GM18508 (cell line): Measurements from ENCODE around the gene PDZD2.
"Not testable (repeated sequence)": the region's sequence is repeated elsewhere in the genome, so short reads cannot be mapped to it uniquely, and the experiment has no call there.

Source experiments
- ATAC-seq: cut with Tn5 transposase; IDR thresholded peaks from one replicate; pipeline ENCODE4 v1.9.1; 2021; ENCODE audit warnings: moderate number of reproducible peaks; ENCODE audit not compliant: insufficient read depth, unreplicated experiment

The PDZD2 gene

DNA sequence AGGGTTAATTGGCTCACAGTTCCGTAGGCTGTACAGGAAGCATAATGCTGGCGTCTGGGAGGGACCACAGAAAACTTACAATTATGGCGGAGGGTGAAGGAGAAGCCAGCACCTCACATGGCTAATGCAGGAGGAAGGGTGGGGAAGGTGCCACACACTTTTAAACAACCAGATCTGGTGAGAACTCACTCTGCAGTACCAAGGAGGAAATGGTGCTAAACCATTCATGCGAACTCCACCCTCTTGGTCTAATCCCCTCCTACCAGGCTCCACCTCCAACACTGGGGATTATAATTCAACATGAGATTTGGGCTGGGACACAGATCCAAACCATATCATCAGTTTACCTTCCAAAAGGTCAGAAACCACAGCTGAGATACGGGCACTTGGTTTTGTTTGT is 122.9 kb downstream of the PDZD2 start:
- ATAC-seq, result no peak

DNA sequence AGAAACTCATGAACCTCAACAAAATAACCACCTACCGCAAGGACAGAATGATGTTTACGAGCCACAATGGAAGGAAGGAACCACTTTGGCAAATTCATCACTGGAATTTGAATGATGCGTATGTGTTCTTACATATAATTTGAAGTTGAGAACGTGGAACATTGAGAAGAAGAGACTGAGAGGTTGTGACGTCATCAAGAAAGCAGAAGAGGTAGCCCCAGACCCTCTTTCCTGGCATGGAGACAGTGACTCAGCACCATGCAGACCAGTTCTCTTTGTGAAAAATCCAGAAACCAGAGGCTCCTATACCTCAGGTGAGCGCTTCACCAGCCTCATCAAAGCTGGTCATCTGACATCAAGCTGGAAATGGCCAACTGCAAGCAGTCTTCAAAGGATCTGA is 124.5 kb downstream of the PDZD2 start:
- ATAC-seq, result no peak

DNA sequence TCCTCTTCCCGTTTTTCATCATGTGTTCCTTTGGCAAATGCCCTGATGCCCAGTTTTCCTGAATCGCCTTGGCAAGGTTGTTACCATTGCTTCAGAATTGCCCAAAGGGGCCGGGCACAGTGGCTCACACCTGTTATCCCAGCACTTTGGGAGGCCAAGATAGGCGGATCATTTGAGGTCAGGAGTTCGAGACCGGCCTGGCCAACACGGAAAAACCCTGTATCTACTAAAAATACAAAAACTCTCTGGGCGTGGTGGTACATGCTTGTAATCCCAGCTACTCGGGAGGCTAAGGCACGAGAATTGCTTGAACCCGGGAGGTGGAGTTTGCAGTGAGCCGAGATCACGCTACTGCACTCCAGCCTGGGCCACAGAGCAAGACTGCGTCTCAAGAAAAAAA is 125.8 kb downstream of the PDZD2 start:
- ATAC-seq, result not testable (repeated sequence)

DNA sequence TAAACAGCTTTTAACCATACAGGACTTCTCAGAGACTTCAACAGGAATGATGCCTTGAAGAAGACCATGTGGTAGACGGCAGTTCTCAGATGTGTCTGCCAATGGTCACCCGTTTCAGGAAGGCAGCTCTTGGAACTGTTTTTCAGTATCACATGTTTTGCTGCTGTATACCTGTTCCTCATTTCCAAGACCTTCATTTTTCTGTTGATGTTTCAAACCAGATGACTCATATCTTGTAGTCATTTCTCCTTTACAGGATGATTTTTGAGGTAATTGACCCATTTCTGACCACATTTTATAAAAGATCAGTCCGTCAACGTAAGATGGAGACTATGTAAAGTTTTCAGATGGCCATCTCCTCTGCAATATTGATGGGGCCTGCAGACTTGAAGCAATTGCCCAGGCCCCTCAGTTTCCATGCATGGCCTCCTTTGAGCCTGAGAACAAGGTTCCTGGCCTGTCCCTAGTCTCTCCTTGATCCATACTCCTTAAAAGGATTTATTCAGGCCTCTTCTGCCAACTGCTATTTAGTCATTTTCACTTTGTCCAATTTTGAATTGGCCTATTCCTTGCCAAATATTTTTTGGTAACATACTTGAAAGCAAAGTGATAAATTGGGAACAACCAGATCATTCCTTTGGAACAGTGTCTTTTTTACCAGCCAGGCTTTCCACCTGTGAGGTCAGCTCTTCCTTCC is 128.6 kb downstream of the PDZD2 start:
- ATAC-seq, result no peak

DNA sequence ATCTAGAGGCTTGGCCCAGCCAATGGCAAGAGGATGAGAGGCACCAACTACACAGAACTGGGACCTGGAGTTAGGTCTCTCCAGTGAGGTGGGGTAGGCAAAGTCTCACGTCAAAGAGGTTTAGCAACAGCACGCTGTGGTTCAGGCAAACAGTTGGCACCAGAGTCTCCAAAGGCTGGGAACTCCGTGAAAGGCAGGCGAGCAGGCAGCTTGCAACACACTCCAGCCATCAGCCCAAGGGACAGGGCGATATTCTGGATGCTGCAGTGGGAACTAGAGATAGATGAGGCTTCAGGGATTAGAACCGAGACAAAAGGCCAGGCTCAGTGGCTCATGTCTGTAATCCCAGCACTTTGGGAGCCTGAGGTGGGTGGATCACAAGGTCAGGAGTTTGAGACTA is 129.1 kb downstream of the PDZD2 start:
- ATAC-seq, result no peak

DNA sequence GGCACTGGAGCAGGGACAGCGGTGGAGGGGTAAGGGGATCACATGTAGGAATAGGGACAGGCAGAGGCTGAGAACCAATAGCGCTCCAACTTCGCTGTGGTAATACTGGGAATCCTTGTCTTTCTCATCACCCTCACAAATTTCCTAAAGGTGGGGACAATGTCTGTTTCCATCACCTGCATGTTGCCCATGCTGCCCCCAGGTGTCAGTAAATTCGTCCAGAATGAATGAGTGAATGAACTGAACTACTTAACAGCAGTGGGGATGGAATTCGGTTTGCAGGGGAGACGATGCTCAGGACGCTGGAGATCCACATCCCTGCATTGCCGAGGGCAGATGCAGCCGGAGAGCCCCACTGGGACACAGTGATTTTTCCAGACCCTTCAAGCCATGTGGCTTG is 129.9 kb downstream of the PDZD2 start:
- ATAC-seq, result no peak

DNA sequence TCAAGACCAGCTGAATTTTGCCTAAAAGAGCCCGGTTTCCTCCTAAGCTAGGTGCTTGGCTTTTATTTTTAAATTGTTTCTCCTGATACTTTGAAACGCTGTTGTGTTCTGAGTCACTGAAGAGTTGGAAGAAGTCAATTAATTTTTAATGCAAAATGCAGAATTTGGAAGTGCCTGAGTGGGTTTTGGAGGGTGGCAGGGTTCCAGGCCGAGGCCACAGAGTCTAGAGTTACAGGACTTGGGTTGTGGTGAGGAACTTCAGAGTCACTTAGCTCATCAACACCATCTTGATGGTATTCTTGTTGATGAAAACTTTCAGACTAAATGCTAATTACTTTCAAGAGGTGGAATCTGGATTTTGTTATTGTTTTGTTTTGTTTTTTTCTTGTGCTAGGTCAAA is 130.6 kb downstream of the PDZD2 start:
- no peak for ATAC-seq

DNA sequence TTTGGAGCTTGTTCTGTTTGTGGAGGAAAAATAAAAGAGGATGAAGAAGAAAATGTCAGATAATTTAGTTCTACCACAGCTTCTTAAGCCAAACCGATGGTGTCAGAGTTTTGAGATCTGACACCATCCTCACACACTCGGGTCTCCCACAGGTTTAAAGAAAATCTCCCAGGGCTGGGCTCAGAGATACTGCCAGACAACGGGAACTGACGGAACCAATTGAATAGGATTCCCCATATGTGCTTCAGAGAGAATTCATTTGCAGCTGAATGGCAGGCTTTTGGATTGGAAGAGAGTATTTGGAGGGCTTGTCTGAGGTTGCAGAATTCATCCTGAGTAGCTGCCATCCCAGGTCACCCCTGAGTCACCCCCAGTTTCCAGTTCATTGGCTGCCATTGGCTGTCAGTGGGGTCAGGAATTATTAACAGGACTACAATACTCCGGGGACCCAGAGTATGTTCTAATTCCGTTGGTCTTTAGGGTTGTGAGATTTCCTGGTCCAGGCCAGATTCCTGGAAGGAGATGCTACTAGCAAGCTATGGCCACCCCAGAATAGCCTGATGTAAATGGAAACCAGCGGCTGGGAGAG is 131.3 kb downstream of the PDZD2 start:
- ATAC-seq, result no peak

DNA sequence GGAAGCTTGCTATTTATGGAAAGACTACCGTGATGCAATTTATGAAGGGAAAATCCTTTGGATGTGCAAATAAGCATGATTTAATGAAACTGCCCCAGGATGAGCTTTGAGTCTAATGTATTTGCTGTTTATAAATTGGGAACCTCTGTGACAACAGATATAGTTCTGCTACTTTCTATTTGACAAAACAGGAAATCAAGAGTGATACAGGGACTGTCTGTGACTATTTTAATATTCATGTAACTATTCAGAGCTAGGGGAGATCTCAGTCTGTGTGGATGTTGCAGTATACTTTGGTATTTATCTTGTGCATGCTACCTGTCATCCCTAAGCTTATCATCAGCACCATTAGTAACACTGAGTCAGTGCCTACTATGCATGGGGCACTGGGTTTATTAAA is 132.1 kb downstream of the PDZD2 start:
- ATAC-seq, result peak; percentile 86

DNA sequence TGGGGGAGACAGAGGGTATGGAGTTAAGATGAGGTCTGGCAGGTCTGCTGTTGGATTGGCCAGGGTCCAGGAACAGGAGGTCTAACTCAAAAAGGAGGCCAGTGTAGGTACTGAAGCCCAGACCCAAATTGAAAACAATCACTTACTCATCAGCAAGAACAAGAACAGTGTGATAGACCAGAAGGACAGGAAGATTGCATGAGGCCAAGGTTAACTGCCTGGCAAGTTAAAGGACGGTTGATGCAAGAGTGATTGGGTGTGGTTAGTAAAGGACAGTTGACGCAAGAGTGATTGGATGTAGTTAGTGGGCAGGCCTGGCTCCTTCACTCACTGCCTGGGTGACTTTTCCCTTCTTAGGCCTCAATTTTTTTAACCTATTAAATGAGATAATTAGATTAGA is 132.6 kb downstream of the PDZD2 start:
- peak; percentile 12 for ATAC-seq

DNA sequence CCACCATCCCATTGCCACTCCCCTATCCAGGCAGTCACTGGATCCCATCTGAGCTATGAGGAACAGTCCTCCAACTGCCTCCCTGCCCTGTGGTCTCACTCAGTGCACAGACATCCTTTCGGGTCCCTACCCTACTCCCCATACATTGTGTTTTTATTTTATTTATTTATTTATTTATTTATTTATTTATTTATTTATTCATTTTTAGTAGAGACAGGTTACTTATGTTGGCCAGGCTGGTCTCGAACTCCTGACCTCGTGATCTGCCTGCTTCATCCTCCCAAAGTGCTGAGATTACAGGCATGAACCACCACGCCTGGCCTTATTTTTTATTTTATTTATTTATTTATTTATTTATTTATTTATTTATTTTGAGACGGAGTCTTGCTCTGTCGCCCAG is 137.4 kb downstream of the PDZD2 start:
- not testable (repeated sequence) for ATAC-seq

DNA sequence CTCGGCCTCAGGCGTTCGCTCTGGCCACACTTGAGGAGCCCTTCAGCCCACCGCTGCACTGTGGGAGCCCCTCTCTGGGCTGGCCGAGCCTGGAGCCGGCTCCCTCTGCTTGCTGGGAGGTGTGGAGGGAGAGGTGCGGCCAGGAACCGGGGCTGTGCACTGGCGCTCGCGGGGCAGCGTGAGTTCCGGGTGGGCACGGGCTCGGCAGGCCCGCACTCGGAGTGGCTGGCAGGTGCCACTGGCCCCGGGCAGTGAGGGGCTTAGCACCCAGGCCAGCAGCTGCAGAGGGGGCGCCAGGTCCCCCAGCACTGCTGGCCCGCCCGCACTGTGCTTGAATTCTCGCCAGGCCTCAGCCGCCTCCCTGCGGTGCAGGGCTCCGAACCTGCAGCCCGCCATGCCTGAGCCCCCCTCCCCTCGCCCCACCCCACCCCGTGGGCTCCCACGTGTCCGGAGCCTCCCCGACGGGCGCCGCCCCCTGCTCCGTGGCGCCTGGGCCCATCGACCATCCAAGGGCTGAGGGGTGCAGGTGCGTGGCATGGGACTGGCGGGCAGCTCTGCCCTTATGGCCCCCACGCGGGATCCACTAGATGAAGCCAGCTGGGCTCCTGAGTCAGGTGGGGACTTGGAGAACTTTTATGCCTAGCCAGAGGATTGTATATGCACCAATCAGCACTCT is 138.2 kb downstream of the PDZD2 start:
- no peak for ATAC-seq

DNA sequence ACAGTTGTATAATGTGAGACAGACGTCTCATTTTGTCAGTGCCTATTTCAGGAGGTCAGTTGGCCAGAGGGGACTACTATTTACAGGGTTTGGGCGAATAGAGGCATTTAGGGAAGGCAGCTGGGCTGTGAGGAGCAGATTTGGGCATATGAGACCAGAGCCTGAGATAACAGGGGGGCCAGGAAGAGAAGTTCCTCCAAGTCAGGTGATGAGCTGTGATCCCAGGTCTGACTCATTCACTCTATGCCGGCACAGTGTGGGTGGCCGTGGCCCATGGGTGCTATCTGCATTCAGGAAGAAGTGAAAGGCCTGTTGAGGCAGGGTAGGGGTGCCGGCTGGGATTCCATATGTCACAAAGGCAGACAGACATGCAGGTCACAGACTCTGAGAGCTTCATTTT is 142.8 kb downstream of the PDZD2 start:
- ATAC-seq, result no peak

DNA sequence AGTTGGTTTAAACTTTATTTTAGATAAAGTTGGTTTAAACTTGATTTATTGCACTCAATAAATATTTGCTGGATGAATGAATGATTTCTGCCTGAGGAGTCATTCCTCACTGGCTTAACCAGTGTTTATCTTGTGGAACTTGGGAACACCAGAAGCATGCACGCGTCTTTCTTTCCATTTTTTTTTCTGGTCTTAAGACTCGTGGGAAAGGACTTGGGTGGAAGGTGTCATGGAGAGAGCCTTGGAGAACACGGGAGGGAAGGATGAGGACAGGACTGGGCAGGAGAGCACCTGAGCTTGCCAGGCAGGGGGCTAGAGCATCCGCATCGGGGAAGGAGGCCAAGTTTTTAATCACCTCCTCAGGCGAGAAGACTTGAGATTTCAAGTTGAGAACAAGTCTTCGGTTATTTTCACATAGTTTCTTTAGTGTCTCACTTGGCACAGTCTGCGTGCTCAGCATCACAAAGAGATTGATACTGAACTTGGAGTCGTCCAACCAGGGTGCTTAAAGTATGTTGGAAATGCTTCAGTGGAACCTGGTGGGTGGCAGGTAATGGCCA is 144.2 kb downstream of the PDZD2 start:
- ATAC-seq, result no peak

DNA sequence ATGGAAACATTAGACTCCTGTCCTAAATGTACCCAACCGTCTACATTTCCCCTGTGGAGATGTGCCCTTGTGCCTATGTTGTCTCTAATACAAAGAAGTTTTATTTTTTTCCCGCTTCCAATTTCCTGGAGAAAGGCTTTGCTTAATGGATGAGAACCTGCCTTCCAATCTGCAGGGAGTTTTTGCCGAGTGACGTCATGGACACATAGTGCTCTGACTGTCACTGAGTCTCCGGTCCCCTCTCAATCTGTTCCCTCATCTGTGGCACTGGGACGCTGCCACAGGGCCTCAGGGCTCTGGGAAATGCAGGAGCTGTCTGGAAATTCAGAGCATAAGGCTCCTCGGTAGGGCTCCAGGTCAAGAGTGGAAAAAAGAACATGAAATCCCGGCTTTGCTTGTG is 144.8 kb downstream of the PDZD2 start:
- ATAC-seq, result no peak

DNA sequence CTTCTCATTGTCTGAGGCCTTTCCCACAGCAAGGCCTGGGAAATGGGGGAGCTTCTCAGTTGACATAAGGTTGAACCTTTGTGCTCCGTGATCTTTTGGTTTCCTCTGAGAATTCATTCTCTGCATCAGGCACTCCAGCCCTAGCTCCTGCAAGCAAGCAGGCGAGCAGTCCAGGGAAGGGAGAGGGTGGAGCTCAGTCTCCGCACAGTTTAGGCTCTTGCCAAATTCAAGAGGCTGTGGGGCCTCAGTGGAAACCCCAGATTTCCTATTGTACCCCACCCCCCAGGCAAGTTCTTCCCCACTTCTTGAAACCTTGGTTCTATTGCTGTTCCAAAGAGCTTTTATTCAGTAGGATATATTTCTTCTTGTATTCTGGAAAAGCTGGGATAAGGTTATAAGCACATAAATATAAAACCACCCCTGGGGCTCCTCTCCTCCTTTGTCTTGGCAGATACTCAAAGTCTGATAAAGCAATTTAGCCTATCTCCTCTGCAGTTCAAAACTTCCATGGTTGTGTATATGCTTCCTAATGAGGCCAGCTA is 147.2 kb downstream of the PDZD2 start:
- ATAC-seq, result no peak

DNA sequence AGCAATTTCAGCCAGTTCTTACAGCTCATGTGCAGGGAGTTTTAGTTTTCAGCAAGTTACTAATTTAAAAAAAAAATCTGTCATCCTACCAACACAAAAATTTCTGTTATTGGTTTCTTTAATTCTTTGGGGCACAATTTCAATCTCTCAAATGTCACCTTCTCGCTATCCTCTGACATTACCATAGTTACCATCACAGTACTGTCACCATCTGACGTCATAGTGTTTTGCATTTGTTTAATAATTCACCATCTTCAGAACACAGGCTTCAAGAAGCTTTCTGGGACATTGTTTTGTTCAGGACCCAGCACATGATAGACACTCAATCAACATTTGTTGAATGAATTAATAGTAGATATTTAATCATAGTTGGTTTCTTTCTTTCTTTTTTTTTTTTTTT is 155.1 kb downstream of the PDZD2 start:
- ATAC-seq, result no peak

DNA sequence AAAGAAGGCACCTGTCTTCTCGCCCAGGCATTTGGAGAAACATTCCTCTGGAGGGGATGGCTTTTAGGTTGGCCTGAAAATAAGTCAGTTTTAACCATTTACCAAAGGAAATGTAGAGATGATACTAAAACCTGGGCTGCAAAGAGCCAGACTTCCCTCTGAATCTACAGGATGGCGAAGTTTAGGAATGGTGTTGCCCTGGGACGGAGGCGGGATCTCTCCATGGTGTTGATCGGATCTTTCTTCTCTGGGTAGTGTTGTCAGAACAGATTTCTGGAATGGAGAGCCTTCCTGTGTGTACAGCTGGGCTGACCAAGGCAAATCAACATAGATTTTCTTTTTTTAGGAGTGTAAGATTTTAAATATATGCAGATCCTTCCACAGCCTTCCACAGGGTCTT is 159.2 kb downstream of the PDZD2 start:
- ATAC-seq, result no peak

DNA sequence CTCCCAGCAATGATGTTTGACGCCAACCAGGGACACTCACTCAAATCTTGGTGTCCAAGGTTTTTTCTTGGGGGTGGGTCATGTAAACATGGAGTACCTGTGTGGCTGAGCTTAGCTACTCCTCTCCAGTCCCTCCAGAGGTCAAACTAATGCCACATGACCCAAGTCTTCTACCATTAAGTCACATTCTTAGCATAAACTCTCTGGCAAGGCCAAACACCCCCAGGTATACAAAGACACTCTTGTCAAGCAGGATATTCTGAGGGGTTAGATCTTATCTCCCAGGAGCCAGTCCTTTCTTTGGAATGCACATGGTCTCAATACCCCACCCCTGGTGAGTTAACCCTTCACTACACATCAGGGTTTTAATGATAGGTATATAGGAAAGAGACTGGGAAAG is 161.4 kb downstream of the PDZD2 start:
- ATAC-seq, result no peak

DNA sequence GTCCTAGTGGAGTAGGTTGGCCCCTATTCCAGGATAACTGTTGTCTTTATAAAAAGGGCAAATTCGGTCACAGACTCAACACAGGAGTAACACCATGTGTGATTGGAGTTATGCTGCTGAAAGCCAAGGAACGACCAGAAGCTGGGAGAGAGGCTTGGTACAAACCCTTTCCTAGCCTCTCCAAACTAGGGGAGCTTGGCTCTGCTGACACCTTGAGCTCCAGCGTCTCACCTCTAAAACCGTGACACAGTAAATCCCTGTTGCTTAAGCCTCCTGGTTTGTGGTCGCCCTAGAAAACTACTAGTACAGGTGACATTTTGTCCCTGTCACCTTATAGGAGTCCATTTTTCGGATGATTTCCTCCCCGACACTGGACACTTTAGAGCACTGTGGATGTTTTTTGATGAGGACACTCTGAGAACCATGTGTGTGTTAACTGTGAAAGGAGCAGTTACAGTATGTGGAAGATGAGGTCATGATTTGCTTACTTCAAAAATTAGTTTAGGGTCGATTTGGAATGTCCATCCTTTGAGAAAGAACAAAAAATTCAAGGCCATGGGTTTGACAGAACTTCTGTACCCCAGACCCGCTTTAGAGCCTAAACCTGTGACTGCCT is 167.0 kb downstream of the PDZD2 start:
- no peak for ATAC-seq

DNA sequence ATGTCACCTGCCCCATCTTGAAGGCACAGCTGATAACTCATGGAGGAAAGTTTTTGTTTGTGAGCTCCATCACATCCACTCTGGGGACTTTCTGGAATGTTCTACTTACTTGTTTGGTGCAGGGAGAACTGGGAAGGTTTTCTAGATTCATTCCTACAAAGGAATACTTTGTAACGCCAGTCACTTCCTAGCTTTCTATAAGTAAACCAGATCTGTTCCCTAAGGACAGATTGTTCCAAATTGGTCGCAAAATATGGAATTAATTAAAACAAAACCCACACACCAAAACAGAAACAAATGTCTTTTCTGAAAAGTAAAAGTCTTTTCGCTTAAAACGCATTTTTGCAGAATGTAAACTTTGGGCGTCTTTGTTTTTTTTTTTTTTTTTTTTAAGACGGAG is 167.6 kb downstream of the PDZD2 start:
- ATAC-seq, result no peak
